ENCODE data around the gene PCBP2.

PCBP2 gene

GRCh38 chr12:53513712-53514410 is 62.0 kb downstream of the PCBP2 start:
- DNase-seq: no peak

GRCh38 chr12:53514628-53515290 is 62.9 kb downstream of the PCBP2 start:
- no peak for DNase-seq

GRCh38 chr12:53515291-53515680 is 63.4 kb downstream of the PCBP2 start:
- DNase-seq: no peak

- DNase-seq: no peak
These were observed 65.0 kb downstream of the PCBP2 start for GRCh38 chr12:53516758-53517455.

GRCh38 chr12:53518381-53518780 is 66.5 kb downstream of the PCBP2 start:
- DNase-seq: no peak

- no peak for DNase-seq
These were observed 71.2 kb downstream of the PCBP2 start for GRCh38 chr12:53523131-53523530.

- DNase-seq: no peak
These were observed 72.6 kb downstream of the PCBP2 start for GRCh38 chr12:53524476-53524875.

- no peak for DNase-seq
These were observed 78.2 kb downstream of the PCBP2 start for GRCh38 chr12:53530061-53530460.

All from left hindlimb (tissue), 1 donor.